ENCODE data around the gene CDX2. TPM values are rescaled to one million over a fixed set of nuclear protein-coding genes. Genes with fewer than 3 reads are reported as not detected.

Gene CDX2
- total RNA-seq, 1 experiment from 2014 or later, result 5.1 TPM

- ChIA-PET POLR2A (no interaction called here), CTCF (no interaction called here)
- no TSS peak for BruUV-seq (replicated peaks)
- no peaks in the 10 kb centered on the region for H3K27me3 ChIP-seq (ENCODE audit: control insufficient read depth, insufficient read depth, low read length)
- no peak for DNase-seq (ENCODE audit: low read depth, low spot score)
- in situ Hi-C loops (cut with HindIII; ENCODE audit: low pct_unique_long_range_greater_than_20kb, low sequenced_read_pairs), result no loop called here
- no peaks in the 10 kb centered on the region for H3K36me3 ChIP-seq (ENCODE audit: control insufficient read depth, insufficient read depth, low read length)
- H3K27ac ChIP-seq (ENCODE audit: low read length), result no peak within 1 kb of the TSS
- intact Hi-C loops (cut with micrococcal nuclease; ENCODE audit: unreplicated experiment), result loop anchor here (10.0 kb wide), 3 partner anchors 154 to 624 kb away; no protein-coding TSS in a partner anchor
- ATAC-seq, result no peak
- no peak within 1 kb of the TSS for H3K4me3 ChIP-seq (ENCODE audit: low read depth in 2 of 2, low read length in 2 of 2)
- no peaks in the 10 kb centered on the region for H3K4me1 ChIP-seq (ENCODE audit: control insufficient read depth, insufficient read depth, low read length)
- no peak for TF ChIP-seq SIN3A (IDR thresholded peaks at IDR 0.05; ENCODE audit: borderline replicate concordance, insufficient read depth, low read depth, low read length)
- TF ChIP-seq, protein P1, sequence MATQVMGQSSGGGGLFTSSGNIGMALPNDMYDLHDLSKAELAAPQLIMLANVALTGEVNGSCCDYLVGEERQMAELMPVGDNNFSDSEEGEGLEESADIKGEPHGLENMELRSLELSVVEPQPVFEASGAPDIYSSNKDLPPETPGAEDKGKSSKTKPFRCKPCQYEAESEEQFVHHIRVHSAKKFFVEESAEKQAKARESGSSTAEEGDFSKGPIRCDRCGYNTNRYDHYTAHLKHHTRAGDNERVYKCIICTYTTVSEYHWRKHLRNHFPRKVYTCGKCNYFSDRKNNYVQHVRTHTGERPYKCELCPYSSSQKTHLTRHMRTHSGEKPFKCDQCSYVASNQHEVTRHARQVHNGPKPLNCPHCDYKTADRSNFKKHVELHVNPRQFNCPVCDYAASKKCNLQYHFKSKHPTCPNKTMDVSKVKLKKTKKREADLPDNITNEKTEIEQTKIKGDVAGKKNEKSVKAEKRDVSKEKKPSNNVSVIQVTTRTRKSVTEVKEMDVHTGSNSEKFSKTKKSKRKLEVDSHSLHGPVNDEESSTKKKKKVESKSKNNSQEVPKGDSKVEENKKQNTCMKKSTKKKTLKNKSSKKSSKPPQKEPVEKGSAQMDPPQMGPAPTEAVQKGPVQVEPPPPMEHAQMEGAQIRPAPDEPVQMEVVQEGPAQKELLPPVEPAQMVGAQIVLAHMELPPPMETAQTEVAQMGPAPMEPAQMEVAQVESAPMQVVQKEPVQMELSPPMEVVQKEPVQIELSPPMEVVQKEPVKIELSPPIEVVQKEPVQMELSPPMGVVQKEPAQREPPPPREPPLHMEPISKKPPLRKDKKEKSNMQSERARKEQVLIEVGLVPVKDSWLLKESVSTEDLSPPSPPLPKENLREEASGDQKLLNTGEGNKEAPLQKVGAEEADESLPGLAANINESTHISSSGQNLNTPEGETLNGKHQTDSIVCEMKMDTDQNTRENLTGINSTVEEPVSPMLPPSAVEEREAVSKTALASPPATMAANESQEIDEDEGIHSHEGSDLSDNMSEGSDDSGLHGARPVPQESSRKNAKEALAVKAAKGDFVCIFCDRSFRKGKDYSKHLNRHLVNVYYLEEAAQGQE (IDR thresholded peaks at IDR 0.05; ENCODE audit: insufficient read depth in 1 of 2, low read depth in 2 of 2, low read length in 1 of 2), result no peak
- no peak for TF ChIP-seq POLR2AphosphoS5 (IDR thresholded peaks at IDR 0.05; ENCODE audit: low read depth, low read length)
- no peak for TF ChIP-seq CTCF (IDR thresholded peaks at IDR 0.05)
- TF ChIP-seq TCF7L2 (IDR thresholded peaks at IDR 0.05; ENCODE audit: low read depth, low read length), result no peak
- no peaks in the 10 kb centered on the region for H3K9me3 ChIP-seq (ENCODE audit: control insufficient read depth, insufficient read depth, low read depth, low read length)
Observed at GRCh38 chr13:27988520-27988919, 19.4 kb upstream of the CDX2 start, which contains the start of gene URAD. URAD (minus strand) TSS chr13:27988693; CDS start chr13:27988637, 56 bp downstream.

GRCh38 chr13:27985600-27985999, 16.5 kb upstream of the CDX2 start:
- Histone ChIP-seq H3K9me3 (ENCODE audit: control insufficient read depth, insufficient read depth, low read depth, low read length) (no peaks in the 10 kb centered on the region), H3K27ac (ENCODE audit: low read length) (no peak overlapping the region), H3K4me3 (ENCODE audit: low read depth in 2 of 2, low read length in 2 of 2) (no peak overlapping the region), H3K27me3 (ENCODE audit: control insufficient read depth, insufficient read depth, low read length) (no peaks in the 10 kb centered on the region), H3K36me3 (ENCODE audit: control insufficient read depth, insufficient read depth, low read length) (no peaks in the 10 kb centered on the region), H3K4me1 (ENCODE audit: control insufficient read depth, insufficient read depth, low read length) (no peaks in the 10 kb centered on the region)
- no peak for ATAC-seq
- BruUV-seq (replicated peaks), result no TSS peak
- POLR2A ChIA-PET, result no interaction called here
- no peak for TF ChIP-seq SIN3A (IDR thresholded peaks at IDR 0.05; ENCODE audit: borderline replicate concordance, insufficient read depth, low read depth, low read length)
- TF ChIP-seq, protein P1 (IDR thresholded peaks at IDR 0.05; ENCODE audit: insufficient read depth in 1 of 2, low read depth in 2 of 2, low read length in 1 of 2), result no peak
- no peak for TF ChIP-seq CTCF (IDR thresholded peaks at IDR 0.05)
- no peak for TF ChIP-seq TCF7L2 (IDR thresholded peaks at IDR 0.05; ENCODE audit: low read depth, low read length)
- no peak for TF ChIP-seq POLR2AphosphoS5 (IDR thresholded peaks at IDR 0.05; ENCODE audit: low read depth, low read length)
- intact Hi-C loops (cut with micrococcal nuclease; ENCODE audit: unreplicated experiment) (loop anchor here (10.0 kb wide), 3 partner anchors 151 to 621 kb away; no protein-coding TSS in a partner anchor), in situ Hi-C loops (cut with HindIII; ENCODE audit: low pct_unique_long_range_greater_than_20kb, low sequenced_read_pairs) (no loop called here)
- no peak for DNase-seq (ENCODE audit: low read depth, low spot score)
- CTCF ChIA-PET, result interaction anchor here (0.5 to 2.2 kb wide), 2 partner anchors 112 to 159 kb away, joined by 5 to 8 read pairs; no protein-coding TSS in a partner anchor
